WTC11 (cell line): ENCODE measurements around the gene TYRO3. TPM values are rescaled to one million over a fixed set of nuclear protein-coding genes. Genes with fewer than 3 reads are reported as not detected.

ENCODE experiments used
- ATAC-seq: fragments of 200-7000 bp; cut with Tn5 transposase; 2 replicates; pipeline ENCODE4 v1.10.0; 2021; ENCODE audit warnings: mild to moderate bottlenecking, moderate library complexity
- CTCF ChIA-PET: fragments of 300-600 bp; sonication (Branson Sonifier 250); formaldehyde crosslinking; loops from one replicate; lab custom pipeline; 2021; ENCODE audit warnings: antibody characterized with exemption; lab: Charles Lee
- POLR2A ChIA-PET: fragments of 350-600 bp; sonication (Branson Sonifier 250); formaldehyde crosslinking; loops from one replicate; lab custom pipeline; 2021; ENCODE audit warnings: antibody characterized with exemption; lab: Charles Lee
- DNase-seq: peaks from one replicate; pipeline ENCODE4 v3.0.0; 2021; ENCODE audit warnings: low spot score
- H3K27ac Mint-ChIP-seq: 2 replicates; pipeline ENCODE4 v1.8.0; 2021; ENCODE audit warnings: mixed read lengths
- H3K27me3 Mint-ChIP-seq: 2 replicates; pipeline ENCODE4 v1.8.0; 2021; ENCODE audit warnings: low read depth, mild to moderate bottlenecking, moderate library complexity, mixed read lengths
- H3K36me3 Mint-ChIP-seq: 2 replicates; pipeline ENCODE4 v1.8.0; 2021; ENCODE audit warnings: mixed read lengths
- H3K4me1 Mint-ChIP-seq: 2 replicates; pipeline ENCODE4 v1.8.0; 2022; ENCODE audit warnings: mixed read lengths
- H3K4me3 Mint-ChIP-seq: 2 replicates; pipeline ENCODE4 v1.8.0; 2021; ENCODE audit warnings: mild to moderate bottlenecking, moderate library complexity, mixed read lengths
- H3K9me3 Mint-ChIP-seq: 2 replicates; pipeline ENCODE4 v1.8.0; 2021; ENCODE audit warnings: mixed read lengths
- ATF3 ChIP-seq: sonication (generic); formaldehyde crosslinking; conservative IDR thresholded peaks from 2 replicates; pipeline ENCODE4 v1.8.1; 2022; ENCODE audit warnings: mild to moderate bottlenecking, missing genetic modification reagents
- CBFB ChIP-seq: sonication (generic); formaldehyde crosslinking; IDR thresholded peaks from 2 replicates; pipeline ENCODE4 v1.8.1; 2022; ENCODE audit warnings: mild to moderate bottlenecking, low read depth, missing genetic modification reagents
- ETV6 ChIP-seq: sonication (generic); formaldehyde crosslinking; IDR thresholded peaks from 2 replicates; pipeline ENCODE4 v1.8.1; 2022; ENCODE audit warnings: mild to moderate bottlenecking, missing genetic modification reagents
- FOXJ3 ChIP-seq: sonication (generic); formaldehyde crosslinking; IDR thresholded peaks from 2 replicates; pipeline ENCODE4 v1.9.0; 2021; ENCODE audit warnings: missing genetic modification reagents, mild to moderate bottlenecking, borderline replicate concordance
- FOXK1 ChIP-seq: sonication (generic); formaldehyde crosslinking; IDR thresholded peaks from 2 replicates; pipeline ENCODE4 v1.8.0; 2022; ENCODE audit warnings: mild to moderate bottlenecking, moderate library complexity, missing genetic modification reagents
- GTF2I ChIP-seq: fragments of 250-450 bp; sonication (Bioruptor Pico); conservative IDR thresholded peaks from 2 replicates; pipeline ENCODE4 v1.4.0; 2021; ENCODE audit warnings: mild to moderate bottlenecking
- HMGA2 ChIP-seq: fragments of 250-450 bp; sonication (Bioruptor Pico); IDR thresholded peaks from 2 replicates; pipeline ENCODE4 v1.4.0; 2021; ENCODE audit warnings: mild to moderate bottlenecking, moderate library complexity
- NFE2L1 ChIP-seq: sonication (generic); formaldehyde crosslinking; IDR thresholded peaks from 2 replicates; pipeline ENCODE4 v1.8.1; 2023; ENCODE audit warnings: missing genetic modification reagents
- OVOL2 ChIP-seq: fragments of 250-450 bp; sonication (Bioruptor Pico); IDR thresholded peaks from 2 replicates; pipeline ENCODE4 v1.9.0; 2021; ENCODE audit warnings: mild to moderate bottlenecking, borderline replicate concordance
- PRRX2 ChIP-seq: fragments of 250-450 bp; sonication (Bioruptor Pico); IDR thresholded peaks from 2 replicates; pipeline ENCODE4 v1.8.0; 2021; ENCODE audit warnings: mild to moderate bottlenecking
- ZBTB43 ChIP-seq: sonication (generic); formaldehyde crosslinking; IDR thresholded peaks from 2 replicates; pipeline ENCODE4 v1.8.1; 2023; ENCODE audit warnings: mild to moderate bottlenecking, missing genetic modification reagents
- ZNF281 ChIP-seq: sonication (generic); formaldehyde crosslinking; IDR thresholded peaks from 2 replicates; pipeline ENCODE4 v1.8.0; 2023; ENCODE audit warnings: mild to moderate bottlenecking, missing genetic modification reagents
- ZNF423 ChIP-seq: fragments of 250-450 bp; sonication (Bioruptor Pico); IDR thresholded peaks from 2 replicates; pipeline ENCODE4 v2.1.2; 2022; ENCODE audit warnings: mild to moderate bottlenecking, moderate library complexity
- total RNA-seq: library from RNA; stranded (reverse); gene quantifications from 3 replicates; pipeline ENCODE4 v1.2.3, GENCODE V29; 2021
- TF ChIP-seq, protein P1 (sequence below): fragments of 250-450 bp; sonication (Bioruptor Pico); IDR thresholded peaks from 2 replicates; pipeline ENCODE4 v2.1.2; 2022; ENCODE audit warnings: mild to moderate bottlenecking, moderate library complexity
- TF ChIP-seq, protein P2 (sequence below): fragments of 200-600 bp; IDR thresholded peaks from 2 replicates; pipeline ENCODE4 v1.8.0; 2022; ENCODE audit warnings: antibody characterized with exemption
- TF ChIP-seq, protein P3 (sequence below): sonication (generic); formaldehyde crosslinking; IDR thresholded peaks from 2 replicates; pipeline ENCODE4 v1.8.1; 2023; ENCODE audit warnings: mild to moderate bottlenecking, missing genetic modification reagents, moderate library complexity
- TF ChIP-seq, protein P4 (sequence below): sonication (generic); formaldehyde crosslinking; IDR thresholded peaks from 2 replicates; pipeline ENCODE4 v1.8.1; 2023; ENCODE audit warnings: mild to moderate bottlenecking, moderate library complexity, missing genetic modification reagents
- TF ChIP-seq, protein P5 (sequence below): sonication (generic); formaldehyde crosslinking; IDR thresholded peaks from 2 replicates; pipeline ENCODE4 v1.8.1; 2022; ENCODE audit warnings: missing genetic modification reagents, borderline replicate concordance
- TF ChIP-seq, protein P6 (sequence below): sonication (generic); formaldehyde crosslinking; IDR thresholded peaks from 2 replicates; pipeline ENCODE4 v1.8.0; 2022; ENCODE audit warnings: mild to moderate bottlenecking, missing genetic modification reagents

The TYRO3 gene
- total RNA-seq, 1 experiment from 2014 or later, result 87.9 TPM

GRCh38 chr15:41554915-41555314 is 4.1 kb upstream of the TYRO3 start (continued):
- TF ChIP-seq ZBTB43 (CRISPR knock-in tag), result no peak

GRCh38 chr15:41556677-41557076 is 2.3 kb upstream of the TYRO3 start:
- Mint-ChIP-seq H3K27me3 (no peaks in the 10 kb centered on the region; the same call in 1 of the 2 replicates), H3K9me3 (no peaks in the 10 kb centered on the region), H3K4me3 (no peak overlapping the region), H3K36me3 (no peaks in the 10 kb centered on the region), H3K27ac (no peak overlapping the region), H3K4me1 (peaks cover 35% of the 10 kb centered on the region)
- ATAC-seq (no peak), DNase-seq (no peak)
- TF ChIP-seq, protein P1, sequence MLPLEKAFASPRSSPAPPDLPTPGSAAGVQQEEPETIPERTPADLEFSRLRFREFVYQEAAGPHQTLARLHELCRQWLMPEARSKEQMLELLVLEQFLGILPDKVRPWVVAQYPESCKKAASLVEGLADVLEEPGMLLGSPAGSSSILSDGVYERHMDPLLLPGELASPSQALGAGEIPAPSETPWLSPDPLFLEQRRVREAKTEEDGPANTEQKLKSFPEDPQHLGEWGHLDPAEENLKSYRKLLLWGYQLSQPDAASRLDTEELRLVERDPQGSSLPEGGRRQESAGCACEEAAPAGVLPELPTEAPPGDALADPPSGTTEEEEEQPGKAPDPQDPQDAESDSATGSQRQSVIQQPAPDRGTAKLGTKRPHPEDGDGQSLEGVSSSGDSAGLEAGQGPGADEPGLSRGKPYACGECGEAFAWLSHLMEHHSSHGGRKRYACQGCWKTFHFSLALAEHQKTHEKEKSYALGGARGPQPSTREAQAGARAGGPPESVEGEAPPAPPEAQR (CRISPR knock-in tag), result no peak
- TF ChIP-seq NFE2L1 (CRISPR knock-in tag) (no peak), CBFB (no peak), ATF3 (CRISPR knock-in tag) (no peak), HMGA2 (no peak), PRRX2 (CRISPR knock-in tag) (no peak), OVOL2 (no peak)
- ChIA-PET CTCF (interaction anchor here (1.1 to 3.5 kb wide), 9 partner anchors 11 to 217 kb away, joined by 3 to 38 read pairs (median 13); partner anchors contain the start of genes MAPKBP1 and RPAP1), POLR2A (no interaction called here)

DNA sequence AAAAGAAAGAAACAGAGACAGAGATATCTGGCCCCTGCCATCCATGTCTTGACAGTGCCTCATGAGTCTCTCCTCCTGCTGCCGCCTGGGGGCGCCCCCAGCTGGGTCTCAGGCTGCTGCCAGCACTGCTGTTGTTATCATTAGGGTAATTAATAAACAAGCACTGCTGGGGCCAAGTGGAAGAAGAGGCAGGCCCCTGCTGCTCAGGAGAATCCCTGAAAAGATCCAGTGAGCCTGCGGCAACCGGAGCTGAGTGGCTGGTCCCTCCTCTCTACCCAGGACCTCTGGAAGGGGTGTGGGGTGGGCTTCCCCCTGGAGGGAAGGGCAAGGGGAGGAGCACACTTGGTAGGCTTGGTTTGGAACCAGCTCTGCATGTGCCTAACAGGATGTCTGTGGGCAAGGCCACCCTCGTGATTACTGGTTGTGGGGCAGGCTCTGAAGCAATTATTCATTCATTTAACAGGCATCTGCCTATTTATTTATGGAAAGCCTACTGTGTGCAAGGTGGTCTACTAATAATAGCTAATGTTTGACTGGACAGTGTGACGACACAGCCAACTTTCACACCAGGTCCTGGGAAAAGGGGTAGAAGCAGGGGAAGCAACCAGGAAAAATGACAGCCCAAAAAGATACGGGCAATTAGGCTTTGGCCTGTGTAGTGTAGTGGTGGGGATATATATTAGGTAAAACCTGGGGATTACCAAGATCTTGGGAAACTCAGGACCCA is 1.2 kb upstream of the TYRO3 start:
- DNase-seq (peak; percentile 76), ATAC-seq (peak; percentile 75)
- Mint-ChIP-seq H3K36me3 (peaks cover 4% of the 10 kb centered on the region; the same call in 1 of the 2 replicates), H3K9me3 (no peaks in the 10 kb centered on the region), H3K27me3 (no peaks in the 10 kb centered on the region; the same call in 1 of the 2 replicates), H3K4me1 (peaks cover 46% of the 10 kb centered on the region), H3K27ac (peak overlapping the region; percentile 81), H3K4me3 (peak overlapping the region; percentile 80)
- ChIA-PET CTCF (interaction anchor here (0.6 to 3.5 kb wide), 42 partner anchors 9 to 691 kb away, joined by 3 to 38 read pairs (median 4); partner anchors contain the start of genes MAPKBP1, MGA and RPAP1), POLR2A (interaction anchor here (0.7 to 2.6 kb wide), 5 partner anchors 10 to 46 kb away, joined by 4 to 20 read pairs (median 7); partner anchors contain the start of gene RPAP1)
- TF ChIP-seq GTF2I (CRISPR knock-in tag), result no peak
- TF ChIP-seq FOXK1, result peak; percentile 27; the same call in 1 of the 2 replicates
- TF ChIP-seq, protein P2, sequence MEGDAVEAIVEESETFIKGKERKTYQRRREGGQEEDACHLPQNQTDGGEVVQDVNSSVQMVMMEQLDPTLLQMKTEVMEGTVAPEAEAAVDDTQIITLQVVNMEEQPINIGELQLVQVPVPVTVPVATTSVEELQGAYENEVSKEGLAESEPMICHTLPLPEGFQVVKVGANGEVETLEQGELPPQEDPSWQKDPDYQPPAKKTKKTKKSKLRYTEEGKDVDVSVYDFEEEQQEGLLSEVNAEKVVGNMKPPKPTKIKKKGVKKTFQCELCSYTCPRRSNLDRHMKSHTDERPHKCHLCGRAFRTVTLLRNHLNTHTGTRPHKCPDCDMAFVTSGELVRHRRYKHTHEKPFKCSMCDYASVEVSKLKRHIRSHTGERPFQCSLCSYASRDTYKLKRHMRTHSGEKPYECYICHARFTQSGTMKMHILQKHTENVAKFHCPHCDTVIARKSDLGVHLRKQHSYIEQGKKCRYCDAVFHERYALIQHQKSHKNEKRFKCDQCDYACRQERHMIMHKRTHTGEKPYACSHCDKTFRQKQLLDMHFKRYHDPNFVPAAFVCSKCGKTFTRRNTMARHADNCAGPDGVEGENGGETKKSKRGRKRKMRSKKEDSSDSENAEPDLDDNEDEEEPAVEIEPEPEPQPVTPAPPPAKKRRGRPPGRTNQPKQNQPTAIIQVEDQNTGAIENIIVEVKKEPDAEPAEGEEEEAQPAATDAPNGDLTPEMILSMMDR, result peak; percentile 80
- peak; percentile 9; the same call in 1 of the 2 replicates for TF ChIP-seq ZNF423 (CRISPR knock-in tag)
- TF ChIP-seq ETV6 (CRISPR knock-in tag), result peak; percentile 58; the same call in 1 of the 2 replicates
- TF ChIP-seq, protein P3, sequence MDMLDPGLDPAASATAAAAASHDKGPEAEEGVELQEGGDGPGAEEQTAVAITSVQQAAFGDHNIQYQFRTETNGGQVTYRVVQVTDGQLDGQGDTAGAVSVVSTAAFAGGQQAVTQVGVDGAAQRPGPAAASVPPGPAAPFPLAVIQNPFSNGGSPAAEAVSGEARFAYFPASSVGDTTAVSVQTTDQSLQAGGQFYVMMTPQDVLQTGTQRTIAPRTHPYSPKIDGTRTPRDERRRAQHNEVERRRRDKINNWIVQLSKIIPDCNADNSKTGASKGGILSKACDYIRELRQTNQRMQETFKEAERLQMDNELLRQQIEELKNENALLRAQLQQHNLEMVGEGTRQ (CRISPR knock-in tag), result 0 out of 2 replicates have a peak, but pooled peaks have one; percentile 6
- TF ChIP-seq, protein P4, sequence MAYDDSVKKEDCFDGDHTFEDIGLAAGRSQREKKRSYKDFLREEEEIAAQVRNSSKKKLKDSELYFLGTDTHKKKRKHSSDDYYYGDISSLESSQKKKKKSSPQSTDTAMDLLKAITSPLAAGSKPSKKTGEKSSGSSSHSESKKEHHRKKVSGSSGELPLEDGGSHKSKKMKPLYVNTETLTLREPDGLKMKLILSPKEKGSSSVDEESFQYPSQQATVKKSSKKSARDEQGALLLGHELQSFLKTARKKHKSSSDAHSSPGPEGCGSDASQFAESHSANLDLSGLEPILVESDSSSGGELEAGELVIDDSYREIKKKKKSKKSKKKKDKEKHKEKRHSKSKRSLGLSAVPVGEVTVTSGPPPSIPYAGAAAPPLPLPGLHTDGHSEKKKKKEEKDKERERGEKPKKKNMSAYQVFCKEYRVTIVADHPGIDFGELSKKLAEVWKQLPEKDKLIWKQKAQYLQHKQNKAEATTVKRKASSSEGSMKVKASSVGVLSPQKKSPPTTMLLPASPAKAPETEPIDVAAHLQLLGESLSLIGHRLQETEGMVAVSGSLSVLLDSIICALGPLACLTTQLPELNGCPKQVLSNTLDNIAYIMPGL (CRISPR knock-in tag), result 0 out of 2 replicates have a peak, but pooled peaks have one; percentile 11
- TF ChIP-seq, protein P5, sequence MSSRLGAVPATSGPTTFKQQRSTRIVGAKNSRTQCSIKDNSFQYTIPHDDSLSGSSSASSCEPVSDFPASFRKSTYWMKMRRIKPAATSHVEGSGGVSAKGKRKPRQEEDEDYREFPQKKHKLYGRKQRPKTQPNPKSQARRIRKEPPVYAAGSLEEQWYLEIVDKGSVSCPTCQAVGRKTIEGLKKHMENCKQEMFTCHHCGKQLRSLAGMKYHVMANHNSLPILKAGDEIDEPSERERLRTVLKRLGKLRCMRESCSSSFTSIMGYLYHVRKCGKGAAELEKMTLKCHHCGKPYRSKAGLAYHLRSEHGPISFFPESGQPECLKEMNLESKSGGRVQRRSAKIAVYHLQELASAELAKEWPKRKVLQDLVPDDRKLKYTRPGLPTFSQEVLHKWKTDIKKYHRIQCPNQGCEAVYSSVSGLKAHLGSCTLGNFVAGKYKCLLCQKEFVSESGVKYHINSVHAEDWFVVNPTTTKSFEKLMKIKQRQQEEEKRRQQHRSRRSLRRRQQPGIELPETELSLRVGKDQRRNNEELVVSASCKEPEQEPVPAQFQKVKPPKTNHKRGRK (CRISPR knock-in tag), result no peak
- no peak for TF ChIP-seq FOXJ3
- no peak for TF ChIP-seq ZNF281 (CRISPR knock-in tag)
- TF ChIP-seq, protein P6, sequence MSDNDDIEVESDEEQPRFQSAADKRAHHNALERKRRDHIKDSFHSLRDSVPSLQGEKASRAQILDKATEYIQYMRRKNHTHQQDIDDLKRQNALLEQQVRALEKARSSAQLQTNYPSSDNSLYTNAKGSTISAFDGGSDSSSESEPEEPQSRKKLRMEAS, result peak; percentile 58
- TF ChIP-seq NFE2L1 (CRISPR knock-in tag), result no peak
